ENCODE measurements around the gene RPS6KB2.

DNA sequence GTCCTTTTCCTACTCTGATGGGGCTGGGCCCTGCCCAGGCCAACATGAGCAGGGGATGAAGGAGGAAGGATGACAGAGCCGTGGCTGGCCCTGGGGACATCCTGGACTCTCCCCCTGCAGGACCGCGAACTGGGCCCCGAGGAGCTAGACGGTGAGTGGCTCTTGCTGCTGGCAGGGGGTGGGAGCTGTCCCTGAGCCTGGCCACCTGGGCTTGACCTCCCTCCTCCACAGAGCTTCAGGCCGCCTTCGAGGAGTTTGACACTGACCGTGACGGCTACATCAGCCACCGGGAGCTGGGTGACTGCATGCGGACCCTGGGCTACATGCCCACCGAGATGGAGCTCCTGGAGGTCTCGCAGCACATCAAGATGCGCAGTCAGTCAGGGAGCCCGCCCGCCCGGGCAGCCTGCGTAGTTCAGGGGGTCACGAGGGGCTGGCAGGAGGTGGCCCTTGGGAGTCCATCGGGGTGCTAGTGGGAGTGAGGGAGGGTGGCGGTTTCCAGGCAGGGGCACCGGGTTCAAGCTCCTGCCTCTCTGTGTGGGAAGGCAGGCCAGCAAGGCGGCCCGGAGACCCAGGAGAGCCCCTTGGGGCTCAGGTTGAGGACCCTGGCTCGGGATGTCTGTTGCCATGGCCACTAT is 27.9 kb downstream of the RPS6KB2 start:
- TF ChIP-seq CEBPB (IDR thresholded peaks at IDR 0.05): no peak
- TF ChIP-seq, protein P1, sequence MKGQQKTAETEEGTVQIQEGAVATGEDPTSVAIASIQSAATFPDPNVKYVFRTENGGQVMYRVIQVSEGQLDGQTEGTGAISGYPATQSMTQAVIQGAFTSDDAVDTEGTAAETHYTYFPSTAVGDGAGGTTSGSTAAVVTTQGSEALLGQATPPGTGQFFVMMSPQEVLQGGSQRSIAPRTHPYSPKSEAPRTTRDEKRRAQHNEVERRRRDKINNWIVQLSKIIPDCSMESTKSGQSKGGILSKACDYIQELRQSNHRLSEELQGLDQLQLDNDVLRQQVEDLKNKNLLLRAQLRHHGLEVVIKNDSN (IDR thresholded peaks at IDR 0.05): no peak
- TF ChIP-seq EP300 (IDR thresholded peaks at IDR 0.05; ENCODE audit: borderline replicate concordance): no peak
- TF ChIP-seq, protein P2, sequence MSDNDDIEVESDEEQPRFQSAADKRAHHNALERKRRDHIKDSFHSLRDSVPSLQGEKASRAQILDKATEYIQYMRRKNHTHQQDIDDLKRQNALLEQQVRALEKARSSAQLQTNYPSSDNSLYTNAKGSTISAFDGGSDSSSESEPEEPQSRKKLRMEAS (IDR thresholded peaks at IDR 0.05): no peak
- no peak for TF ChIP-seq TAF1 (IDR thresholded peaks at IDR 0.05; ENCODE audit: low read depth)
- no peak for TF ChIP-seq YY1 (IDR thresholded peaks at IDR 0.05; ENCODE audit: low read depth)
- no peak for TF ChIP-seq TEAD4 (IDR thresholded peaks at IDR 0.05)
- no peak for TF ChIP-seq RAD21 (IDR thresholded peaks at IDR 0.05; ENCODE audit: low read depth)

Measured in Ishikawa (cell line).